AG09319 (cell line): ENCODE results near the gene ASB4.

Source experiments
- DNase-seq: peaks from one replicate; pipeline ENCODE4 v3.0.0-alpha.2; 2010; ENCODE audit warnings: low read depth; ENCODE audit errors: extremely low read depth
- TF ChIP-seq, protein P1 (sequence below): IDR thresholded peaks from 2 replicates; pipeline ENCODE4 v1.5.1; 2011; ENCODE audit warnings: low read depth, mild to moderate bottlenecking, inconsistent platforms, low read length, moderate library complexity

The ASB4 gene

GRCh38 chr7:95527776-95528250, 42.1 kb downstream of the ASB4 start:
- TF ChIP-seq, protein P1, sequence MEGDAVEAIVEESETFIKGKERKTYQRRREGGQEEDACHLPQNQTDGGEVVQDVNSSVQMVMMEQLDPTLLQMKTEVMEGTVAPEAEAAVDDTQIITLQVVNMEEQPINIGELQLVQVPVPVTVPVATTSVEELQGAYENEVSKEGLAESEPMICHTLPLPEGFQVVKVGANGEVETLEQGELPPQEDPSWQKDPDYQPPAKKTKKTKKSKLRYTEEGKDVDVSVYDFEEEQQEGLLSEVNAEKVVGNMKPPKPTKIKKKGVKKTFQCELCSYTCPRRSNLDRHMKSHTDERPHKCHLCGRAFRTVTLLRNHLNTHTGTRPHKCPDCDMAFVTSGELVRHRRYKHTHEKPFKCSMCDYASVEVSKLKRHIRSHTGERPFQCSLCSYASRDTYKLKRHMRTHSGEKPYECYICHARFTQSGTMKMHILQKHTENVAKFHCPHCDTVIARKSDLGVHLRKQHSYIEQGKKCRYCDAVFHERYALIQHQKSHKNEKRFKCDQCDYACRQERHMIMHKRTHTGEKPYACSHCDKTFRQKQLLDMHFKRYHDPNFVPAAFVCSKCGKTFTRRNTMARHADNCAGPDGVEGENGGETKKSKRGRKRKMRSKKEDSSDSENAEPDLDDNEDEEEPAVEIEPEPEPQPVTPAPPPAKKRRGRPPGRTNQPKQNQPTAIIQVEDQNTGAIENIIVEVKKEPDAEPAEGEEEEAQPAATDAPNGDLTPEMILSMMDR = no peak

DNA sequence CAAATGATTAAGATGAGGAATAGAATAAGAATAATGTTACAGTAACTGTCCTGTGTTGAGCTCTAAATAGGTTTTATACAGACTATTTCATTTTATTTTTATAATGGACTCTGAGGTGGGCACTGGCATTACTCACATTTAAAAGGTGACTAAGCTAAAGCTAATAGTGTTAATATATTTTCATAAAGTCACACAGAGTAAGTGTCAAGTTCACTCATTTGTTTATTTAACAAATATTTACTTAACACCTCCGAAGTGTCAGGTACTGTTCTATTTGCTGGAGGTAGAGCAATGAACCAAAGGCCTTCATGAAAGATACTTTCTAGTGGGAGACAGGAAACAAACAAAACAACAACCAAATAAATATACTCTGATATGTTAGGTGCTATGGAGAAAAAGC, 44.0 kb downstream of the ASB4 start:
- no peak for DNase-seq
- TF ChIP-seq, protein P1 = no peak

More at GRCh38 chr7:95527776-95528250, 42.1 kb downstream of the ASB4 start:
- no peak for DNase-seq

GRCh38 chr7:95530881-95531280, 45.1 kb downstream of the ASB4 start:
- no peak for DNase-seq
- TF ChIP-seq, protein P1 = no peak

- no peak for DNase-seq
- TF ChIP-seq, protein P1 = no peak
Measured at GRCh38 chr7:95531605-95532219, 46.0 kb downstream of the ASB4 start.

GRCh38 chr7:95534796-95535195, 49.1 kb downstream of the ASB4 start:
- no peak for DNase-seq
- TF ChIP-seq, protein P1 = no peak

GRCh38 chr7:95535662-95536061, 49.9 kb downstream of the ASB4 start:
- no peak for DNase-seq
- TF ChIP-seq, protein P1 = no peak

- DNase-seq = no peak
- TF ChIP-seq, protein P1 = no peak
Measured at GRCh38 chr7:95536656-95537311, 51.0 kb downstream of the ASB4 start.
